Upper lobe of left lung (tissue), 6 donors: ENCODE data around the gene UVSSA. TPM values are rescaled to one million over a fixed set of nuclear protein-coding genes. Genes with fewer than 3 reads are reported as not detected.
A peak's percentile ranks its signal among the peaks of the same experiment; 100 is the strongest.

Experiments used
- ATAC-seq, 2 donors: fragments of 200-7000 bp; cut with Tn5 transposase; one replicate each; pipeline ENCODE4 v1.9.1; 2022; ENCODE audit warnings: mild to moderate bottlenecking in 2 of 2, moderate library complexity in 2 of 2; ENCODE audit not compliant: low FRiP score in 2 of 2
- DNase-seq, 2 donors: peaks; one replicate each; pipeline ENCODE4 v3.0.0-alpha.2; 2019 to 2020
- H3K27ac ChIP-seq, 4 donors: fragments of 200-600 bp; sonication (generic); one replicate each; pipeline ENCODE4 v1.5.1; 2016 to 2019
- H3K27me3 ChIP-seq, 4 donors: fragments of 200-600 bp; sonication (generic); one replicate each; pipeline ENCODE4 v1.5.1; 2017 to 2019
- H3K36me3 ChIP-seq, 4 donors: fragments of 200-600 bp; sonication (generic); one replicate each; pipeline ENCODE4 v1.5.1; 2016 to 2019
- H3K4me1 ChIP-seq, 4 donors: fragments of 200-600 bp; sonication (generic); one replicate each; pipeline ENCODE4 v1.5.1; 2018 to 2019
- H3K4me3 ChIP-seq, 4 donors: fragments of 200-600 bp; sonication (generic); one replicate each; pipeline ENCODE4 v1.5.1; 2017 to 2019; ENCODE audit warnings: mild to moderate bottlenecking in 2 of 4, moderate library complexity in 1 of 4
- H3K9me3 ChIP-seq, 4 donors: fragments of 200-600 bp; sonication (generic); one replicate each; pipeline ENCODE4 v1.5.1; 2018 to 2019
- EP300 ChIP-seq, 4 donors: sonication (generic); formaldehyde crosslinking; IDR thresholded peaks; one replicate each; pipeline ENCODE4 v1.5.1; 2017; ENCODE audit warnings: antibody characterized with exemption in 4 of 4, control low read depth in 2 of 4
- POLR2A ChIP-seq, 4 donors: fragments of 450-650 bp; IDR thresholded peaks; one replicate each; pipeline ENCODE4 v1.5.1; 2016 to 2017; ENCODE audit warnings: antibody characterized with exemption in 4 of 4, mild to moderate bottlenecking in 2 of 4
- POLR2AphosphoS5 ChIP-seq, 2 donors: sonication (generic); formaldehyde crosslinking; IDR thresholded peaks; one replicate each; pipeline ENCODE4 v1.5.1; 2017; ENCODE audit warnings: antibody characterized with exemption in 2 of 2
- WGBS, 2 donors: methylation state at CpG; one replicate each; pipeline ENCODE4 v1.1.5; 2017 to 2018; 5-methylcytosine and 5-hydroxymethylcytosine counted together
- total RNA-seq, 6 donors: library from RNA; depleted of rRNA in 4 of 6; stranded (reverse); fragments of >200 nt in 4 of 6; gene quantifications; one replicate each; pipeline versions ENCODE4 v1.1.0 to v1.2.1, GENCODE V29; 2016 to 2021
- TF ChIP-seq, protein P1 (sequence below), 6 experiments: fragments of 450-650 bp in 4 of 6; fragments of 200-600 bp in 2 of 6; sonication (generic) in 2 of 6; IDR thresholded peaks; one replicate each; pipeline ENCODE4 v1.5.1; 2016 to 2019; ENCODE audit warnings: antibody characterized with exemption in 6 of 6
- donor health status: DM: no; HTN: no; CAD: no; lungs with moderate emphysema.
- donor health status: DM: no; HTN: yes; CAD: no; lungs with severe emphysema.

Gene UVSSA
- 100 to 1,000 TPM in 1 of 6 donors, 10 to 100 TPM in 5; 15.2 to 138 (median 46.5) TPM for total RNA-seq

- TF ChIP-seq, protein P1, sequence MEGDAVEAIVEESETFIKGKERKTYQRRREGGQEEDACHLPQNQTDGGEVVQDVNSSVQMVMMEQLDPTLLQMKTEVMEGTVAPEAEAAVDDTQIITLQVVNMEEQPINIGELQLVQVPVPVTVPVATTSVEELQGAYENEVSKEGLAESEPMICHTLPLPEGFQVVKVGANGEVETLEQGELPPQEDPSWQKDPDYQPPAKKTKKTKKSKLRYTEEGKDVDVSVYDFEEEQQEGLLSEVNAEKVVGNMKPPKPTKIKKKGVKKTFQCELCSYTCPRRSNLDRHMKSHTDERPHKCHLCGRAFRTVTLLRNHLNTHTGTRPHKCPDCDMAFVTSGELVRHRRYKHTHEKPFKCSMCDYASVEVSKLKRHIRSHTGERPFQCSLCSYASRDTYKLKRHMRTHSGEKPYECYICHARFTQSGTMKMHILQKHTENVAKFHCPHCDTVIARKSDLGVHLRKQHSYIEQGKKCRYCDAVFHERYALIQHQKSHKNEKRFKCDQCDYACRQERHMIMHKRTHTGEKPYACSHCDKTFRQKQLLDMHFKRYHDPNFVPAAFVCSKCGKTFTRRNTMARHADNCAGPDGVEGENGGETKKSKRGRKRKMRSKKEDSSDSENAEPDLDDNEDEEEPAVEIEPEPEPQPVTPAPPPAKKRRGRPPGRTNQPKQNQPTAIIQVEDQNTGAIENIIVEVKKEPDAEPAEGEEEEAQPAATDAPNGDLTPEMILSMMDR (IDR thresholded peaks at IDR 0.05): peak in 2 of 6 experiments; percentile 19 to 35
- TF ChIP-seq EP300 (IDR thresholded peaks at IDR 0.05) (peak in 1 of 4 donors; percentile 70), POLR2A (IDR thresholded peaks at IDR 0.05) (peak in 3 of 4 donors; percentile 93 to 97 (median 96)), POLR2AphosphoS5 (IDR thresholded peaks at IDR 0.05) (peak; percentile 86 to 94)
- WGBS, 2 donors: 1% methylated on average over 46 of the region's 76 CpGs; no CpG with 5 or more reads in 1 of the 2 donors
- peak; percentile 96 to 98 for ATAC-seq
These were observed at the start of gene UVSSA for GRCh38 chr4:1346781-1347409. Gene UVSSA (plus strand): TSS chr4:1347208. CDS start chr4:1348092, 884 bp downstream.

GRCh38 chr4:1297456-1298325, 49.3 kb upstream of the UVSSA start:
- Histone ChIP-seq H3K27me3 (no peaks in the 10 kb centered on the region), H3K27ac (no peak overlapping the region), H3K36me3 (peaks cover 0 to 55% (median 23%) of the 10 kb centered on the region in 4 donors), H3K4me3 (no peak overlapping the region), H3K4me1 (peaks cover 14 to 42% (median 24%) of the 10 kb centered on the region in 4 donors), H3K9me3 (no peaks in the 10 kb centered on the region)
- no peak for TF ChIP-seq POLR2A (IDR thresholded peaks at IDR 0.05)
- TF ChIP-seq EP300 (IDR thresholded peaks at IDR 0.05): no peak
- TF ChIP-seq POLR2AphosphoS5 (IDR thresholded peaks at IDR 0.05): no peak
- TF ChIP-seq, protein P1 (IDR thresholded peaks at IDR 0.05): no peak
- ATAC-seq (no peak), DNase-seq (peak; percentile 13 to 38)
- WGBS, 2 donors: 78 to 93% methylated on average over 32 of the region's 32 CpGs

More at GRCh38 chr4:1346781-1347409, at the start of gene UVSSA:
- Histone ChIP-seq H3K4me1 (peaks cover 27 to 53% (median 34%) of the 10 kb centered on the region in 4 donors), H3K27me3 (no peaks in the 10 kb centered on the region), H3K36me3 (peaks cover 0 to 15% (median 7%) of the 10 kb centered on the region in 4 donors), H3K4me3 (peak within 1 kb of the TSS; percentile 88 to 100 (median 97)), H3K27ac (peak within 1 kb of the TSS; percentile 96 to 100 (median 99)), H3K9me3 (no peaks in the 10 kb centered on the region)
- peak; percentile 100 for DNase-seq

DNA sequence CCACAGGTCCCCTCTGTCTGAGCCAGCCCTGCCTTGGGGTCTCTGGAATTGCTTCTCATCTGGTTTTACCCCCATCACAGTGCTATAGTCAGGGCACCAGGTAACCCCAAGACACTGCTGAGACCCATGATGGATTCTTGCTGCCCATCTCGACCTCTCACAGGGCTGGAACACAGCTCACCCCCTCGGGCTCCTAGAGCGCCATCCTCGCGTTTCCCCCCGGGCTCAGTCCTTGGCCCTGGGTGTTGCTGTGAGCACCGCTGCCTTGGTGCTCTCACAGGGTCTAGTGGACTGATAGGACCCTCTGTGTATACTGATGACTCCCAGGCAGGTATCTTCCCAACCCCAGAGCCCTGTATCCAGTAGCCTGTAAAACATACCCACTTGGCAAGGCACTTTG, 48.5 kb upstream of the UVSSA start:
- DNase-seq (peak; percentile 16 to 30), ATAC-seq (no peak)
- Histone ChIP-seq H3K27me3 (no peaks in the 10 kb centered on the region), H3K9me3 (no peaks in the 10 kb centered on the region), H3K27ac (no peak overlapping the region), H3K4me3 (no peak overlapping the region), H3K36me3 (peaks cover 0 to 55% (median 23%) of the 10 kb centered on the region in 4 donors), H3K4me1 (peaks cover 14 to 38% (median 23%) of the 10 kb centered on the region in 4 donors)
- 97 to 98% methylated on average over 7 of the region's 7 CpGs for WGBS, 2 donors
- TF ChIP-seq EP300 (IDR thresholded peaks at IDR 0.05) (no peak), POLR2A (IDR thresholded peaks at IDR 0.05) (no peak), POLR2AphosphoS5 (IDR thresholded peaks at IDR 0.05) (no peak)
- TF ChIP-seq, protein P1 (IDR thresholded peaks at IDR 0.05): no peak

GRCh38 chr4:1299301-1299860, 47.6 kb upstream of the UVSSA start:
- WGBS, 2 donors: 80 to 87% methylated on average over 15 of the region's 15 CpGs
- H3K36me3 ChIP-seq: peaks cover 0 to 52% (median 23%) of the 10 kb centered on the region in 4 donors
- no peak overlapping the region for H3K4me3 ChIP-seq
- no peaks in the 10 kb centered on the region for H3K9me3 ChIP-seq
- ATAC-seq: no peak
- DNase-seq: peak; percentile 8 to 38
- TF ChIP-seq POLR2A (IDR thresholded peaks at IDR 0.05): no peak
- TF ChIP-seq POLR2AphosphoS5 (IDR thresholded peaks at IDR 0.05): no peak
- no peak for TF ChIP-seq EP300 (IDR thresholded peaks at IDR 0.05)
- TF ChIP-seq, protein P1 (IDR thresholded peaks at IDR 0.05): no peak
- H3K27me3 ChIP-seq: no peaks in the 10 kb centered on the region
- peaks cover 14 to 29% (median 17%) of the 10 kb centered on the region in 4 donors for H3K4me1 ChIP-seq
- H3K27ac ChIP-seq: peak overlapping the region in 2 of 4 donors; percentile 83 to 88
